NCI-H1417 treated with DMSO at 0.1 percent for 48 hours (cell line): ENCODE measurements around the gene ACER2.
"Not testable (repeated sequence)": the region's sequence is repeated elsewhere in the genome, so short reads cannot be mapped to it uniquely, and the experiment has no call there.

Source experiments
- DNase-seq: peaks from one replicate; lab custom pipeline; 2025; lab: John Stamatoyannopoulos, UW

The ACER2 gene

DNA sequence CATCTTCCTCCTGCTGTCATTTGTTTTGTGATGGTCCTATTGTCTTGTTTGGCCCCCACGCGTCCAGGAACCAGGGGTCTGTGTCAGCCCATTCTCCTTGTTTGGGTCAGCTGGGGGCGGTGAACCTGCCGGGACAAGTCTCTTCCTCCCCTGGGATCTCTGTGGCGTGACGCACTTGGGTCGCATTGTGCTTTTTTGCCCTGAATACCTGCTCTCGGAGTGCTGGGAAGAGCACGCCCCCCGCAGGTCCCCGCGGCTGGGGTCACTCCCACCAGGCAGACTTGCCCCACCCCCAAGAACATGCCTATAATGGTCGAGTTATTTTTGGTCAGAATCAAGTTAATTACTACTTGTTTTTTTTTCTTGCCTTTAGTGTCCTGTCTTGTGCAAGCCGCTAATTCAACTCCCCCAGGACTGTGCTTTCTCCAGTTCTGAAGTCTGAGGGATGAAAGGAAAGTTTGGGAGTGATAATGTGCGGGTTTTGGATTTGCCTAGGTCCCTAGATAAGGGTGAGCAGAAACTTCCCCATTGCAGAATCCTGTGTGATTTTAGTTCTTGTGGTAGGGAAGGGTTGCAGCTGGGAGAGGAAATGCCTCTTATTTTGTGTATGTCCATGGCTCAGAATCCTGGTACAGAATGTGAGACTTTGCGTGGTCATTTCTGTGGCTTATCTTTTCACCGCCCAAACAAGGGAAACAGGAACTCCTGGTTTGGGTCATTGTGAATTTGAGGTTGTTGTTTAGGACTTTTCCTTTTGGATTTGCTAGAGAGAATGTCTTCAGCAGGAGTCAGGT, 789 bp downstream of the ACER2 start:
- no peak for DNase-seq

DNA sequence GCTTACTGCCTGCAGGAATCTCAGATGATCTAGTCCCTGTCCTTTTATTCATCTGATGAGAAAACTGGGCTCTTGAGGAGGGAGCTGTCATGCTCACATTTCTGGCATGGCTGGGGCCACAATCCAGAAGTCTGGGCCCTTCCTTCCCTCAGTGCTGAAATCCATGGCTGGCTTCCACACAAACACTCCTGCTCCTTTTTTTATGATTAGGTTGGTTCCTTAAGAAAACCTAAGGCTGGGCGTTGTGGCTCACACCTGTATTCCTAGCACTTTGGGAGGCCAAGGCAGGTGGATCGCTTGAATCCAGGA, 1.3 kb downstream of the ACER2 start:
- DNase-seq, result no peak

- no peak for DNase-seq
These were observed 1.8 kb downstream of the ACER2 start for GRCh38 chr9:19410594-19410993.

DNA sequence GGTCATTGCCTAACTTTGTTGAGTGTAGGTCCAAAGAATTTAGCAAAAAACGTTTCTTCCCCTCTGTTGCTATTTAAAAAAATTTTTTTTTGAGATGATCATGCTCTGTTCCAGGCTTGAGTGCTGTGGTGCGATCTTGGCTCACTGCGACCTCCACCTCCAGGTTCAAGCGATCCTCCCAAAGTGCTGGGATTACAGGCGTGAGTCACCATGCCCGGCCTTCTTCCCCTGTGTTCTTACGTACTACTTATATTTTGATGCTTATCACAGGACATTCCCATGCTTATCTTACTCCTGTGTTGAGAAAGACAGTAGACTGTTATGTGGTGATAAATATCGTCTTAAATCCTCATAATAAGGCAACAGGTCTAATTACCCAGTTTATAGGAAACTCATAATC, 2.5 kb downstream of the ACER2 start:
- DNase-seq, result no peak

GRCh38 chr9:19413456-19413855, 4.6 kb downstream of the ACER2 start:
- not testable (repeated sequence) for DNase-seq

- no peak for DNase-seq
These were observed 7.3 kb downstream of the ACER2 start for GRCh38 chr9:19416143-19416542.

GRCh38 chr9:19420877-19421276, 12.1 kb downstream of the ACER2 start:
- DNase-seq, result no peak

GRCh38 chr9:19423163-19423562, 14.4 kb downstream of the ACER2 start:
- no peak for DNase-seq

- no peak for DNase-seq
These were observed 15.5 kb downstream of the ACER2 start for GRCh38 chr9:19424176-19424779.

DNA sequence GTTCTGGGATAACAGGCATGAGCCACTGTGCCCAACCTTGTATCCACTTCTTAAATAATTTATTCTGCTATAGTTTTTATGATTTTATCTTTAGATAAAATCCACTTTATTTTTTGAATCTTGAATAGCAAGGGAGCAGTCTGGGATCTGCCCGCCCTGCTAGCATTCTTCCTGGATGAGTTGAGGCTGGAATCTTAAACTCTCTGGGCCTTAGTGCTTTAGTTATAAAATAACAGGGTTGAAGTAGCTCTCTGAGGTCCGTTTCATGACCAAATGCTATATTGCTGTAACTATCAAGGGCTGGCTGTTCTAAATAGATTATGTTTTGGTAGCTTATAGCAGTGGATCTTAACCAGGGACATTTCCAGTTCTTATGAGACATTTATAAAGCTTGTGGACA, 20.8 kb downstream of the ACER2 start:
- DNase-seq, result no peak

DNA sequence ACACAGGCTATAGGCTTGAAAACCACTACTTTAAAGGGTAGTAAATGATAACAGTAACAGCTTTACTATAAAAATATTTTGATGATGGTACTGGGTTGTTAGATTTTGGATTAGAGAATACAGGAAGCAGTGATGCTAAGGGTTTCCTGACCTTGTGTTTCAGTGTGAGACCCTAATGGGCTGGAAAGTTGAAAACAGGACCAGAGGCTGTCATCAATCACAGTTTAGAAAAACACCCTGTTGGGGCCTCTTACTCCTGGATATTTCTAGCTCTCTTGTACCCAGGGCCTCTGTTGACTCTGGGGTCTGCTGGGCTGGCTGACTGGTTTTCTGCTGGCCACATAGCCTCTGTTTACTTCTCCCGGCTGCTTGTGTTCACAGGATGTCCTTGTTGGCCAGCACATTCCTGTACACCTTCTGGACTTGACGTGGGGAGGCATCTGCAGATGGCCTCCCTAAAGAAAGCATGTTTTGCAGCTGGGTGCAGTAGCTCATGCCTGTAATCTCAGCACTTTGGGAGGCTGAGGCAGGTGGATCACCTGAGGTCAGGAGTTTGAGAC, 21.5 kb downstream of the ACER2 start:
- no peak for DNase-seq

GRCh38 chr9:19431361-19432171, 22.8 kb downstream of the ACER2 start:
- no peak for DNase-seq

GRCh38 chr9:19432473-19432872, 23.7 kb downstream of the ACER2 start:
- DNase-seq, result no peak

GRCh38 chr9:19433729-19434128, 24.9 kb downstream of the ACER2 start:
- DNase-seq, result not testable (repeated sequence)

DNA sequence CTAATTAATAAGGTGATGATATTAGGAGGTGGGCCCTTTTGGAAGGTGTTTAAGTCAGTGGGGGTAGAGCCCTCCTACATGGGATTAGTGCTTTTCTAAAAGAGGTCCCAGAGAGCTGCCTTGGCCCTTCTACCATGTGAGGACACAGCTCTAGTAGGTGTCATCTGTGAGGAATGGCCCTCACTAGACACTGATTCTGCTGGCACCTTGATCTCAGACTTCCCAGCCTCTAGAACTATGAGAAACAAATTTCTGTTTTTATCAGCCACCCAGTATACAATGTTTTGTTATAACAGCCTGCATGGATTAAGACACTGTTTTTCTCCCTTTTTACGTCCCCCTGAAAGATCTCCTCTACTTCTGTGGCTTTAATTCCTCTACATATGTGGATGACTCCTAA, 31.6 kb downstream of the ACER2 start:
- no peak for DNase-seq

GRCh38 chr9:19440823-19441580, 32.2 kb downstream of the ACER2 start:
- no peak for DNase-seq

DNA sequence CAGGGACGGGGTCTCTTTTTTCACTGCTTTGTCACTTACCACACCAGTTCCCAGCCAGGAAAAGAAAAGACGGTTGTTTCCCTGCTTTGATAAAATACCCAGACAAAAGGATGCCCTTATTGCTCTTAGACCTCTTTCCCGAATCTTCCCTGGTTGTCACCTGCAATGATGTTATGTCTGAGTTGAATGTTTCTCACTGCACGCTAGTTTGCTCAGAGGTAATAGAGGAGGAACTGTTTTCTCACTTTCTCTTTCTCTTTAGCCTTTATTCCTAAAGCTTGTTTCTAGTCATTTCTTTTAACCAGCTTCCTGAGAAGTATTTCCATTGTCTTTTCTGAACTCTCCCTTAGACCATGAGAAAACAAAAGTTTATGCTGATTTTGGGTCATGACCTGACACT, 32.9 kb downstream of the ACER2 start:
- DNase-seq, result no peak

DNA sequence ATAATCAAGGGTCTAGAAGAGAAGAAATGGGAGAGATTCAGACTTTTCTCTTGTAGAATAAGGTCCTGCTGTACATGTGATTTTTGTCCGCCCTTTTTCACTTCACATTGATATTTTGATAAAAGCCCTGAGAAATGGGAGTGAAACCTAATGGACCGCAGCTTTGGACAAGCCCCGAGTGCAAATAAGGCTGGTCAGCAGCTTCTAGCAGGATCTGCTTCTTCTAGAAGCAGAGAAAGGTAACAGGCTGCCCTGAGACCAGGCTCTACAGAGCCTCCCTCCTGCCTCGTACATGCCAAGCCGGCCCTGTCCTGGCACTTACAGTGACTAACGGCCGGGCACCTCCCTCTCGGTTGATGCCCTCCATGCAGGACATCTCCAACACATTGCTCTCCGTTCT, 33.4 kb downstream of the ACER2 start:
- DNase-seq, result no peak

DNA sequence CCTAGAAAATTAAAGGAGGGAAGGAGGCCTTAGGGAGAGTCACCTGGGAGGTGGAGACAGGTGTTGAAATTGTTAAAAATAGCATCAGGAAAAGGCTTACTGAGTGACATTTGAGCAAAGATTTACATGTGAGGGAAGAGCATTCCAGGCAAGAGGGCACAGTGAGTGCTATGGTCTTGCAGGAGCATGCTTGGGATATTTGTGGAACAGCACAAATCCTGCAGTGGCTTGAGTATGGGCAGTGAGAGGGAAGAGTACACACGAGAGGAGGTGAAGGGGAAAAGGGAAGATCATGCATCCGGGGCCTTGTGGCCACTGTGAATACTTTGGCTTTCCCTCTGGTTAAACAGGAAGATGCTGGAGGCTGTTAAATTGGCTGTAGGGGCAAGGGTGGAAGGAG, 36.6 kb downstream of the ACER2 start:
- no peak for DNase-seq

DNA sequence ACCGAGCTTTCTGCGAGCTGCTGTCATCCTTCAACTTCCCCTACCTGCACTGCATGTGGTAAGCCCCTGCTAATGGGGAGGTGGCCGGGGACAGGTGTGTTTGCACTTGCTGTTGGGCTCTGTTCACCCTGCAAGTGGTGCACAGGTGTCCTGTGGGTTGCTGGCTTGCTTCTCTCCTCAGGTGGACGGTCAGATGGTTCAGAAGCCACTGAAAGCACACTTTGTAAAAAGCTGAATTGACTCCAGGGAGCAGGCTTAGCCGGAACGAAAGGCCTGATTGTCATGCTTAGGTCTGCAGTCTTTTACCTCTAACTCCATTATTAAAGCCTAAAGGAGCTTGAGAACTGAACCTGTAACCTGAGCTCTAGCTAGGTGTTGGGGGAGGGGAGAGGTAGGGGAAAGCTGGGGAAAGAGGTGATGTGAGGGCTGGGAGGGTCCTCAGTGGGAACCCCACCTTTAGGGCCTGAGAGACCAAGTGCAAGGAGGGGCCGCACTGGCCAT, 37.6 kb downstream of the ACER2 start:
- no peak for DNase-seq

- DNase-seq, result no peak
These were observed 42.7 kb downstream of the ACER2 start for GRCh38 chr9:19451240-19452087.
